Activated CD8-positive, alpha-beta memory T cell treated with anti-CD3 and anti-CD28 coated beads, Interleukin-2, amount 50 U/mL, for 1 hour (primary cell): ENCODE measurements around the gene CBX8.

Source experiments
- DNase-seq: peaks from one replicate; pipeline ENCODE4 v3.0.0-alpha.2; 2020; ENCODE audit errors: extremely low read depth

Gene CBX8

GRCh38 chr17:79750650-79751545 is 46.0 kb downstream of the CBX8 start:
- DNase-seq = no peak

GRCh38 chr17:79749958-79750357 is 46.9 kb downstream of the CBX8 start:
- no peak for DNase-seq

- DNase-seq = no peak
Observed at GRCh38 chr17:79749156-79749815, 47.6 kb downstream of the CBX8 start.

GRCh38 chr17:79748295-79749099 is 48.4 kb downstream of the CBX8 start:
- DNase-seq = no peak

- DNase-seq = no peak
Observed at GRCh38 chr17:79747508-79748294, 49.2 kb downstream of the CBX8 start.

GRCh38 chr17:79746889-79747507 is 49.9 kb downstream of the CBX8 start:
- DNase-seq = no peak

- DNase-seq = no peak
Observed at GRCh38 chr17:79745641-79746105, 51.2 kb downstream of the CBX8 start.

GRCh38 chr17:79743614-79744013 is 53.3 kb downstream of the CBX8 start:
- no peak for DNase-seq

- DNase-seq = no peak
Observed at GRCh38 chr17:79742951-79743476, 53.9 kb downstream of the CBX8 start.

- no peak for DNase-seq
Observed at GRCh38 chr17:79742589-79742918, 54.3 kb downstream of the CBX8 start.
